ENCODE results near the gene ADAMTS9.

DNA sequence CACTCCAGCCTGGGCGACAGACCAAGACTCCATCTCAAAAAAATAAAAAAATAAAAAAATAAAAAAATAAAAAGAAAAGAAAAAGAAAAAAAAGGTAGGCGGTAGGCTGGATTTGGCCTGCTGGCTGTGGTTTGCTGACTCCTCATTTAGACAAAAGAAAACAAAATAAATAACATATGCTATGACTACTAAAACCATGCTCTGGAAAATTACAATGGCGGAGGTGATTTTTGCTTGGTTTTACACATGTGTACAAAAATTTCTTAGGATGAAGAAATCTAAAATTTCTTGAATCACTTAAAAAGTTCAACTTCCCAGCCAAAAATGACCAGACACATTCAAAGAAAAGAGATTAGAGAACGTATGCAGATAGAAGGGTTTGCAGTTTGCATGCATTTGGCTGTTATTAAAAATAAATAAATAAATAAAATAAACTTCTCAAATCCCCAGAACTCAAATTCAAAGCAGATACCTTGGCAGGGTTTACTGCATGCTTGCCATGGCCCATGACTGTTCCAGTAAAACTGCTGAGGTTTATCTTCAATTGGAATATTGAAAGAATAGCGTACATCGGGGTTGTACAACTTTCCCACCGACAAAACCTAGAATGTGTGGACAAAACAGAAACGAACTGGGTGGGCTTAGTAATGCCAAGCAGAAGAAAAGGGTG lies 65.9 kb downstream of the ADAMTS9 start:
- TF ChIP-seq POLR2A (IDR thresholded peaks at IDR 0.05) = no peak
- TF ChIP-seq, protein P1, sequence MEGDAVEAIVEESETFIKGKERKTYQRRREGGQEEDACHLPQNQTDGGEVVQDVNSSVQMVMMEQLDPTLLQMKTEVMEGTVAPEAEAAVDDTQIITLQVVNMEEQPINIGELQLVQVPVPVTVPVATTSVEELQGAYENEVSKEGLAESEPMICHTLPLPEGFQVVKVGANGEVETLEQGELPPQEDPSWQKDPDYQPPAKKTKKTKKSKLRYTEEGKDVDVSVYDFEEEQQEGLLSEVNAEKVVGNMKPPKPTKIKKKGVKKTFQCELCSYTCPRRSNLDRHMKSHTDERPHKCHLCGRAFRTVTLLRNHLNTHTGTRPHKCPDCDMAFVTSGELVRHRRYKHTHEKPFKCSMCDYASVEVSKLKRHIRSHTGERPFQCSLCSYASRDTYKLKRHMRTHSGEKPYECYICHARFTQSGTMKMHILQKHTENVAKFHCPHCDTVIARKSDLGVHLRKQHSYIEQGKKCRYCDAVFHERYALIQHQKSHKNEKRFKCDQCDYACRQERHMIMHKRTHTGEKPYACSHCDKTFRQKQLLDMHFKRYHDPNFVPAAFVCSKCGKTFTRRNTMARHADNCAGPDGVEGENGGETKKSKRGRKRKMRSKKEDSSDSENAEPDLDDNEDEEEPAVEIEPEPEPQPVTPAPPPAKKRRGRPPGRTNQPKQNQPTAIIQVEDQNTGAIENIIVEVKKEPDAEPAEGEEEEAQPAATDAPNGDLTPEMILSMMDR (IDR thresholded peaks at IDR 0.05) = no peak
